Measurements from ENCODE around the gene CSNK1G2. TPM values are rescaled to one million over a fixed set of nuclear protein-coding genes. Genes with fewer than 3 reads are reported as not detected.

Gene CSNK1G2
- total RNA-seq, 4 donors from 2014 or later, result 37.9 to 42.9 (median 38.1) TPM

- H3K27me3 ChIP-seq, result no peaks in the 10 kb centered on the region
- H3K4me1 ChIP-seq, result peaks cover 9 to 20% of the 10 kb centered on the region in 2 donors
- H3K27ac ChIP-seq, result no peak overlapping the region
- no peaks in the 10 kb centered on the region for H3K9me3 ChIP-seq
- H3K4me3 ChIP-seq, result no peak overlapping the region
- DNase-seq, result no peak
- no peaks in the 10 kb centered on the region for H3K36me3 ChIP-seq
- no peak for ATAC-seq
- intact Hi-C loops (cut with DNase I; ENCODE audit: low total_unique reads), result loop anchor here (5.0 kb wide), 1 partner anchor 83 kb away; no protein-coding TSS in a partner anchor
- in situ Hi-C loops (cut with MboI; ENCODE audit: low sequenced_read_pairs in 4 of 4), result no loop called here
- TF ChIP-seq POLR2A (IDR thresholded peaks at IDR 0.05), result no peak
- TF ChIP-seq, protein P1, sequence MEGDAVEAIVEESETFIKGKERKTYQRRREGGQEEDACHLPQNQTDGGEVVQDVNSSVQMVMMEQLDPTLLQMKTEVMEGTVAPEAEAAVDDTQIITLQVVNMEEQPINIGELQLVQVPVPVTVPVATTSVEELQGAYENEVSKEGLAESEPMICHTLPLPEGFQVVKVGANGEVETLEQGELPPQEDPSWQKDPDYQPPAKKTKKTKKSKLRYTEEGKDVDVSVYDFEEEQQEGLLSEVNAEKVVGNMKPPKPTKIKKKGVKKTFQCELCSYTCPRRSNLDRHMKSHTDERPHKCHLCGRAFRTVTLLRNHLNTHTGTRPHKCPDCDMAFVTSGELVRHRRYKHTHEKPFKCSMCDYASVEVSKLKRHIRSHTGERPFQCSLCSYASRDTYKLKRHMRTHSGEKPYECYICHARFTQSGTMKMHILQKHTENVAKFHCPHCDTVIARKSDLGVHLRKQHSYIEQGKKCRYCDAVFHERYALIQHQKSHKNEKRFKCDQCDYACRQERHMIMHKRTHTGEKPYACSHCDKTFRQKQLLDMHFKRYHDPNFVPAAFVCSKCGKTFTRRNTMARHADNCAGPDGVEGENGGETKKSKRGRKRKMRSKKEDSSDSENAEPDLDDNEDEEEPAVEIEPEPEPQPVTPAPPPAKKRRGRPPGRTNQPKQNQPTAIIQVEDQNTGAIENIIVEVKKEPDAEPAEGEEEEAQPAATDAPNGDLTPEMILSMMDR (IDR thresholded peaks at IDR 0.05 in 4 of 5, conservative IDR thresholded peaks at IDR 0.05 in 1 of 5), result no peak
Measured at GRCh38 chr19:2010135-2010668, 69.2 kb downstream of the CSNK1G2 start.

DNA sequence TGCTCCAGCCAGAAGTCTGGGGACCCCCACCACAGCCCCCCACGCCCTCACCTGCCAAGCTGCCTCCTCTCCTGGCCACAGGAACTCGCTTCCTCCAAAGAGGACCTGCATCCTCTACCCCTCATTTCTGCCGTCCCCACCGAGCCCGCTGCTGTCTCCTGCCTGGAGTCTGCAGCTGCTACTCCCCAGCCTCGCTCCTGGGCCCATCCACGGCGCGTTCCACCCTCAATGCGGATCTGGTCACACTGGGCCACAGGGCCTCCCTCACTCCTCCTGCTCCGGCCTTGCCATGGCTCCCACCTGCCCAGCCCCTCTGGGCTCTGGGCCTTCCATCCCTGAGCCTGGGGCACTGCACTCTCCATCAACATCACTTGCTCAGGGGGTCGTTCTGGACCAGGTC lies 70.2 kb downstream of the CSNK1G2 start:
- H3K36me3 ChIP-seq, result no peaks in the 10 kb centered on the region
- H3K4me3 ChIP-seq, result no peak overlapping the region
- DNase-seq (no peak), ATAC-seq (no peak)
- peaks cover 10 to 22% of the 10 kb centered on the region in 2 donors for H3K4me1 ChIP-seq
- H3K9me3 ChIP-seq, result no peaks in the 10 kb centered on the region
- no peak for TF ChIP-seq POLR2A (IDR thresholded peaks at IDR 0.05)
- TF ChIP-seq, protein P1 (IDR thresholded peaks at IDR 0.05 in 4 of 5, conservative IDR thresholded peaks at IDR 0.05 in 1 of 5), result no peak
- no peak overlapping the region for H3K27ac ChIP-seq
- in situ Hi-C loops (cut with MboI; ENCODE audit: low sequenced_read_pairs in 4 of 4), result no loop called here
- intact Hi-C loops (cut with DNase I; ENCODE audit: low total_unique reads), result loop anchor here (5.0 kb wide), 1 partner anchor 84 kb away; no protein-coding TSS in a partner anchor
- no peaks in the 10 kb centered on the region for H3K27me3 ChIP-seq

- H3K4me1 ChIP-seq, result peaks cover 12 to 28% of the 10 kb centered on the region in 2 donors
- H3K4me3 ChIP-seq, result no peak overlapping the region
- no peak for TF ChIP-seq POLR2A (IDR thresholded peaks at IDR 0.05)
- TF ChIP-seq, protein P1 (IDR thresholded peaks at IDR 0.05 in 4 of 5, conservative IDR thresholded peaks at IDR 0.05 in 1 of 5), result no peak
- no peak for DNase-seq
- no peaks in the 10 kb centered on the region for H3K27me3 ChIP-seq
- H3K27ac ChIP-seq, result peak overlapping the region in 3 of 4 donors; percentile 26 to 81 (median 37)
- ATAC-seq, result no peak
- no peaks in the 10 kb centered on the region for H3K36me3 ChIP-seq
- intact Hi-C loops (cut with DNase I; ENCODE audit: low total_unique reads) (loop anchor here (5.0 kb wide), 1 partner anchor 86 kb away; no protein-coding TSS in a partner anchor), in situ Hi-C loops (cut with MboI; ENCODE audit: low sequenced_read_pairs in 4 of 4) (no loop called here)
- no peaks in the 10 kb centered on the region for H3K9me3 ChIP-seq
Measured at GRCh38 chr19:2012941-2013682, 72.1 kb downstream of the CSNK1G2 start.

GRCh38 chr19:2013683-2013961 lies 72.7 kb downstream of the CSNK1G2 start:
- Histone ChIP-seq H3K27ac (peak overlapping the region in 3 of 4 donors; percentile 26 to 81 (median 37)), H3K36me3 (no peaks in the 10 kb centered on the region), H3K4me3 (no peak overlapping the region), H3K4me1 (peaks cover 12 to 28% of the 10 kb centered on the region in 2 donors), H3K27me3 (no peaks in the 10 kb centered on the region), H3K9me3 (no peaks in the 10 kb centered on the region)
- intact Hi-C loops (cut with DNase I; ENCODE audit: low total_unique reads), result loop anchor here (5.0 kb wide), 1 partner anchor 86 kb away; no protein-coding TSS in a partner anchor
- ATAC-seq (no peak), DNase-seq (no peak)
- TF ChIP-seq, protein P1 (IDR thresholded peaks at IDR 0.05 in 4 of 5, conservative IDR thresholded peaks at IDR 0.05 in 1 of 5), result no peak
- no peak for TF ChIP-seq POLR2A (IDR thresholded peaks at IDR 0.05)
- in situ Hi-C loops (cut with MboI; ENCODE audit: low sequenced_read_pairs in 4 of 4), result no loop called here

All from gastrocnemius medialis (tissue), 4 donors.